AG04449 (cell line): ENCODE results near the gene TNS1.

Experiments used
- CTCF ChIA-PET: fragments of 350-600 bp; formaldehyde crosslinking; extraction: SDS; loops from one replicate; lab custom pipeline; 2021; ENCODE audit warnings: antibody characterized with exemption; lab: Yijun Ruan, JAX
- POLR2A ChIA-PET: fragments of 400-600, 350-600 bp; formaldehyde crosslinking; extraction: SDS; loops from one replicate; lab custom pipeline; 2020; ENCODE audit warnings: antibody characterized with exemption, inconsistent platforms; lab: Yijun Ruan, JAX
- DNase-seq: peaks from one replicate; pipeline ENCODE4 v3.0.0-alpha.2; 2010; ENCODE audit warnings: low read depth, low spot score
- H3K4me3 ChIP-seq: 2 replicates; pipeline ENCODE4 v1.5.1; 2011; ENCODE audit warnings: low read depth, mild to moderate bottlenecking, control low read depth, low read length
- TF ChIP-seq, protein P1 (sequence below): IDR thresholded peaks from one replicate; pipeline ENCODE4 v1.5.1; 2011; ENCODE audit warnings: mild to moderate bottlenecking, moderate library complexity, low read length, control low read depth, inconsistent platforms; ENCODE audit not compliant: insufficient read depth; ENCODE audit errors: missing control alignments

The TNS1 gene

GRCh38 chr2:217977840-217978535, 24.8 kb downstream of the TNS1 start:
- no peak for DNase-seq
- CTCF ChIA-PET = interaction anchor here (0.7 to 20.8 kb wide), 5 partner anchors 10 to 192 kb away, joined by 3 to 436 read pairs (median 4); no protein-coding TSS in a partner anchor
- no peak overlapping the region for H3K4me3 ChIP-seq
- POLR2A ChIA-PET = interaction anchor here (0.7 kb wide), 1 partner anchor 12 kb away, joined by 3 read pairs; no protein-coding TSS in a partner anchor
- TF ChIP-seq, protein P1, sequence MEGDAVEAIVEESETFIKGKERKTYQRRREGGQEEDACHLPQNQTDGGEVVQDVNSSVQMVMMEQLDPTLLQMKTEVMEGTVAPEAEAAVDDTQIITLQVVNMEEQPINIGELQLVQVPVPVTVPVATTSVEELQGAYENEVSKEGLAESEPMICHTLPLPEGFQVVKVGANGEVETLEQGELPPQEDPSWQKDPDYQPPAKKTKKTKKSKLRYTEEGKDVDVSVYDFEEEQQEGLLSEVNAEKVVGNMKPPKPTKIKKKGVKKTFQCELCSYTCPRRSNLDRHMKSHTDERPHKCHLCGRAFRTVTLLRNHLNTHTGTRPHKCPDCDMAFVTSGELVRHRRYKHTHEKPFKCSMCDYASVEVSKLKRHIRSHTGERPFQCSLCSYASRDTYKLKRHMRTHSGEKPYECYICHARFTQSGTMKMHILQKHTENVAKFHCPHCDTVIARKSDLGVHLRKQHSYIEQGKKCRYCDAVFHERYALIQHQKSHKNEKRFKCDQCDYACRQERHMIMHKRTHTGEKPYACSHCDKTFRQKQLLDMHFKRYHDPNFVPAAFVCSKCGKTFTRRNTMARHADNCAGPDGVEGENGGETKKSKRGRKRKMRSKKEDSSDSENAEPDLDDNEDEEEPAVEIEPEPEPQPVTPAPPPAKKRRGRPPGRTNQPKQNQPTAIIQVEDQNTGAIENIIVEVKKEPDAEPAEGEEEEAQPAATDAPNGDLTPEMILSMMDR = no peak

GRCh38 chr2:217976301-217976700, 26.5 kb downstream of the TNS1 start:
- ChIA-PET CTCF (interaction anchor here (1.1 to 7.2 kb wide), 2 partner anchors 16 to 19 kb away, joined by 3 to 74 read pairs; no protein-coding TSS in a partner anchor), POLR2A (no interaction called here)
- TF ChIP-seq, protein P1 = no peak
- no peak overlapping the region for H3K4me3 ChIP-seq
- DNase-seq = no peak

GRCh38 chr2:217975626-217976025, 27.2 kb downstream of the TNS1 start:
- DNase-seq = no peak
- ChIA-PET CTCF (interaction anchor here (0.8 to 7.2 kb wide), 5 partner anchors 12 to 189 kb away, joined by 3 to 74 read pairs (median 4); no protein-coding TSS in a partner anchor), POLR2A (no interaction called here)
- TF ChIP-seq, protein P1 = no peak
- no peak overlapping the region for H3K4me3 ChIP-seq

DNA sequence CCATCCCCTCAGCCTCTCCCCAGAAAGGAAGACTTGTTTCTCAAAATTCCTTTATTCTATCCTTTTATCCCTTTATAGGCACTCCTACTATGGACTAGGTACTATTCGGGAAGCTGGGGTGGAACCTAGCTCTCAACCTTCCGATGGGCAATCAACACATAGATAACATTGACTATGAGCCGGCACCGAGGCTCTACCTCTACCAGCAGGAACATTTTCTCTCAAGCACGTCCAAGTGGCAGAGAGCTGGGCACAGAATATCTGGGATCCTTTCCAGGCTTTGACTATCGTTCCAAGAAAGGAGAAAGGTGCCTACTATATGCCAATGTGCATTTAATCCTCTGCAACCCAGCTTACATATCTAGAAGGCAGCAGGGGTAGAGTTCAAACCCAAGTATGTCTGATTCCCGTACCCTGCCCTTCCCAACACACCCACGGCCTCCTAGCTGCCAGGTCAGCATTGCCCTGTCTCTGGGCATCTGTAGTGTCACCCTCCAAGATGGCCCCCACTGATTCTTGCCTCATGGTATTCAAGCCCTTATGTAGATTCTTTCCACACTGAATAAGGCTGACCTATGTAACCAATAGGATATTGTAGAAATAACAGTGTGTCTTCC, 28.3 kb downstream of the TNS1 start:
- no peak overlapping the region for H3K4me3 ChIP-seq
- TF ChIP-seq, protein P1 = no peak
- no peak for DNase-seq
- CTCF ChIA-PET = interaction anchor here (0.8 to 7.2 kb wide), 6 partner anchors 9 to 188 kb away, joined by 3 to 74 read pairs (median 4); no protein-coding TSS in a partner anchor
- POLR2A ChIA-PET = no interaction called here

DNA sequence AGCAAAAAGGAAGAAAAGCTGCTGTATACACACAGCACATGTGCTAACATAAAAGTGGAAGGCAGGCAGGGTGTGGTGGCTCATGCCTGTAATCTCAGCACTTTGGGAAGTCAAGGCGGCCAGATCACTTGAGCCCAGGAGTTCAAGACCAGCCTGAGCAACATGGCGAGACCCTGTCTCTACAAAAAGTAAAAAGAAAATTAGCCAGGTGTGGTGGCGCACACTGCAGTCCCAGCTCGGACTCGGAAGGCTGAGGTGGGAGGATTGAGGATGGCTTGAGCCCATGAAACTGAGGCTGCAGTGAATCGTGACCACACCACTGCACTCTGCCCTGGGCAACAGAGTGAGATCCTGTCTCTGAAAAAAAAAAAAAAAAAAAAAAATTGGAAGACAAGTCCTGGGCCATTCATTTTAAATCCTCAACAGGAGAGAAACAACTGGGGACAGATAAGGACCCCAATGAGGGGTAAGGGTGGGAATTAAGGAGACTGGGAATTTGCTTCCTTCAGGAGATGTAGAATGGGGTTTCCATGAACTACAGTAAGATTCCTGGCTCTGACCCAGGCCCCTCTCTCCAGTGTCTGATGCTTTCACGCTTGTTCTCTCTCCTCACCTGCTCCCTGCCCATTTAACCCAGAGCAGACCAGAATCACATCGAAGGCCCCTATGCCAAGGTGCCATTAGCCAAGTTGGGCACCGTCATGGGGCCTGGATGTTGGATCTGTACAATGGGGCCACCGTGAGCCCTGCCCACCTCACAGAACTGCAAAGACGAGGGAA, 29.6 kb downstream of the TNS1 start:
- no peak overlapping the region for H3K4me3 ChIP-seq
- ChIA-PET CTCF (interaction anchor here (1.3 to 7.2 kb wide), 5 partner anchors 9 to 83 kb away, joined by 4 to 74 read pairs (median 7); no protein-coding TSS in a partner anchor), POLR2A (no interaction called here)
- TF ChIP-seq, protein P1 = no peak
- no peak for DNase-seq
